Progenitor cell of endocrine pancreas (in vitro differentiated cells): ENCODE measurements around the gene GLMP. TPM values are rescaled to one million over a fixed set of nuclear protein-coding genes. Genes with fewer than 3 reads are reported as not detected.
A peak's percentile ranks its signal among the peaks of the same experiment; 100 is the strongest.

Source experiments
- DNase-seq: peaks from one replicate; pipeline ENCODE4 v3.0.0; 2021; ENCODE audit warnings: low spot score; ENCODE audit not compliant: unreplicated experiment
- H3K27ac Mint-ChIP-seq: 2 replicates; pipeline ENCODE4 v1.8.0; 2021; ENCODE audit warnings: mild to moderate bottlenecking, moderate library complexity, mixed read lengths
- H3K27me3 Mint-ChIP-seq: 2 replicates; pipeline ENCODE4 v1.8.0; 2021; ENCODE audit warnings: mixed read lengths
- H3K36me3 Mint-ChIP-seq: 2 replicates; pipeline ENCODE4 v1.8.0; 2022; ENCODE audit warnings: mixed read lengths; ENCODE audit not compliant: insufficient read depth
- H3K4me1 Mint-ChIP-seq: 2 replicates; pipeline ENCODE4 v1.8.0; 2021; ENCODE audit warnings: low read depth, mixed read lengths
- H3K4me3 Mint-ChIP-seq: 2 replicates; pipeline ENCODE4 v1.8.0; 2021; ENCODE audit warnings: low read depth, mild to moderate bottlenecking, moderate library complexity, mixed read lengths
- H3K9me3 Mint-ChIP-seq: 2 replicates; pipeline ENCODE4 v1.8.0; 2021; ENCODE audit warnings: low read depth, mixed read lengths
- total RNA-seq: library from RNA; stranded (reverse); gene quantifications from 2 replicates; pipeline ENCODE4 v1.2.1, GENCODE V29; 2021
- TF ChIP-seq, protein P1 (sequence below): fragments of 200-600 bp; sonication (generic); IDR thresholded peaks from one replicate; pipeline ENCODE4 v1.5.0; 2021; ENCODE audit warnings: antibody characterized with exemption, mild to moderate bottlenecking; ENCODE audit not compliant: unreplicated experiment

Gene GLMP
- total RNA-seq, 1 donor from 2014 or later: 57.1 TPM

DNA sequence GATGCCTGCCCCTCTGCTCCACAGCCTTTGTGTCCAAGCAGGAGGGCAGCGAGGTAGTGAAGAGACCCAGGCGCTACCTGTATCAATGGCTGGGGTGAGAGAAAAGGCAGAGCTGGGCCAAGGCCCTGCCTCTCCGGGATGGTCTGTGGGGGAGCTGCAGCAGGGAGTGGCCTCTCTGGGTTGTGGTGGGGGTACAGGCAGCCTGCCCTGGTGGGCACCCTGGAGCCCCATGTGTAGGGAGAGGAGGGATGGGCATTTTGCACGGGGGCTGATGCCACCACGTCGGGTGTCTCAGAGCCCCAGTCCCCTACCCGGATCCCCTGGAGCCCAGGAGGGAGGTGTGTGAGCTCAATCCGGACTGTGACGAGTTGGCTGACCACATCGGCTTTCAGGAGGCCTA is 52.7 kb downstream of the GLMP start:
- no peaks in the 10 kb centered on the region for H3K27me3 Mint-ChIP-seq
- H3K36me3 Mint-ChIP-seq: peaks cover 7% of the 10 kb centered on the region
- no peak for DNase-seq
- no peaks in the 10 kb centered on the region for H3K9me3 Mint-ChIP-seq
- H3K27ac Mint-ChIP-seq: peak overlapping the region; percentile 76
- no peak overlapping the region for H3K4me3 Mint-ChIP-seq
- TF ChIP-seq, protein P1, sequence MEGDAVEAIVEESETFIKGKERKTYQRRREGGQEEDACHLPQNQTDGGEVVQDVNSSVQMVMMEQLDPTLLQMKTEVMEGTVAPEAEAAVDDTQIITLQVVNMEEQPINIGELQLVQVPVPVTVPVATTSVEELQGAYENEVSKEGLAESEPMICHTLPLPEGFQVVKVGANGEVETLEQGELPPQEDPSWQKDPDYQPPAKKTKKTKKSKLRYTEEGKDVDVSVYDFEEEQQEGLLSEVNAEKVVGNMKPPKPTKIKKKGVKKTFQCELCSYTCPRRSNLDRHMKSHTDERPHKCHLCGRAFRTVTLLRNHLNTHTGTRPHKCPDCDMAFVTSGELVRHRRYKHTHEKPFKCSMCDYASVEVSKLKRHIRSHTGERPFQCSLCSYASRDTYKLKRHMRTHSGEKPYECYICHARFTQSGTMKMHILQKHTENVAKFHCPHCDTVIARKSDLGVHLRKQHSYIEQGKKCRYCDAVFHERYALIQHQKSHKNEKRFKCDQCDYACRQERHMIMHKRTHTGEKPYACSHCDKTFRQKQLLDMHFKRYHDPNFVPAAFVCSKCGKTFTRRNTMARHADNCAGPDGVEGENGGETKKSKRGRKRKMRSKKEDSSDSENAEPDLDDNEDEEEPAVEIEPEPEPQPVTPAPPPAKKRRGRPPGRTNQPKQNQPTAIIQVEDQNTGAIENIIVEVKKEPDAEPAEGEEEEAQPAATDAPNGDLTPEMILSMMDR: no peak
- H3K4me1 Mint-ChIP-seq: peaks cover 4% of the 10 kb centered on the region

Other genes with a start within 250 kb of the GLMP start
- gene UBQLN4, start 241.9 kb downstream of the GLMP start, total RNA-seq: 94.2 and 97.8 TPM in 2 replicates
- gene LAMTOR2, start 240.9 kb downstream of the GLMP start, total RNA-seq: 61.0 and 63.0 TPM in 2 replicates
- 93.8 and 99.1 TPM in 2 replicates for gene RAB25, start 234.5 kb downstream of the GLMP start, total RNA-seq
- gene MEX3A, start 213.2 kb downstream of the GLMP start, total RNA-seq: 112 and 113 TPM in 2 replicates
- gene LMNA, start 181.0 kb downstream of the GLMP start, total RNA-seq: 83.5 and 92.7 TPM in 2 replicates
- gene SEMA4A, start 142.1 kb downstream of the GLMP start, total RNA-seq: 2.1 and 3.7 TPM in 2 replicates
- 14.3 and 20.4 TPM in 2 replicates for gene SLC25A44, start 101.6 kb downstream of the GLMP start, total RNA-seq
- gene PMF1, start 82.7 kb downstream of the GLMP start, total RNA-seq: 77.7 and 80.9 TPM in 2 replicates
- gene BGLAP, start 53.5 kb downstream of the GLMP start, total RNA-seq: 4.8 and 5.8 TPM in 2 replicates
- gene PAQR6, start 47.6 kb downstream of the GLMP start, total RNA-seq: 21.5 and 22.3 TPM in 2 replicates
- gene SMG5, start 12.9 kb downstream of the GLMP start, total RNA-seq: 114 TPM in 2 replicates
- 5.1 and 5.9 TPM in 2 replicates for gene TMEM79, start 11.4 kb downstream of the GLMP start, total RNA-seq
- 0.46 TPM in 1 of 2 replicates, not detected in the other for gene VHLL, start 3.6 kb upstream of the GLMP start, total RNA-seq
- 260 and 270 TPM in 2 replicates for gene CCT3, start 42.6 kb upstream of the GLMP start, total RNA-seq
- gene TSACC, start 42.8 kb upstream of the GLMP start, total RNA-seq: 0.65 and 0.95 TPM in 2 replicates
- 0.36 and 0.71 TPM in 2 replicates for gene RHBG, start 73.5 kb upstream of the GLMP start, total RNA-seq
- 20.2 and 26.6 TPM in 2 replicates for gene MEF2D, start 205.1 kb upstream of the GLMP start, total RNA-seq